Endothelial cell of umbilical vein (primary cell): ENCODE data around the gene FST. TPM values are rescaled to one million over a fixed set of nuclear protein-coding genes. Genes with fewer than 3 reads are reported as not detected.

Experiments
- BruUV-seq: library from RNA; stranded (reverse); fragments of 400-500 nt; replicated peaks from 2 replicates; lab custom pipeline; 2021; lab: Mats Ljungman, UMichigan
- CTCF ChIA-PET: fragments of 300-600, 350-600 bp; sonication (Branson Sonifier 250); formaldehyde crosslinking; loops from one replicate; lab custom pipeline; 2021; ENCODE audit warnings: antibody characterized with exemption, inconsistent platforms; lab: Charles Lee
- POLR2A ChIA-PET: fragments of 300-600, 350-600 bp; sonication (Branson Sonifier 250); formaldehyde crosslinking; loops from one replicate; lab custom pipeline; 2021; ENCODE audit warnings: antibody characterized with exemption, inconsistent platforms; lab: Charles Lee
- DNase-seq: peaks from one replicate; pipeline ENCODE4 v3.0.0-alpha.2; 2011; ENCODE audit warnings: low read depth, low spot score
- FAIRE-seq: peaks from 2 replicates; lab custom pipeline; 2011; peaks lifted over from hg19 to GRCh38; lab: Jason Lieb, UNC
- H2AFZ ChIP-seq: 2 replicates; pipeline ENCODE4 v1.6.0; 2012; ENCODE audit warnings: low read depth, low read length, control low read depth, inconsistent platforms
- H3K27ac ChIP-seq: 2 replicates; pipeline ENCODE4 v1.5.1; 2011; ENCODE audit warnings: low read depth, mild to moderate bottlenecking, control low read depth, low read length, moderate library complexity; ENCODE audit not compliant: insufficient read depth
- H3K27me3 ChIP-seq, 2 experiments: 2 replicates each; pipeline versions ENCODE4 v1.6.0 to v1.6.1; 2011; ENCODE audit warnings: low read length in 2 of 2, mixed read lengths in 1 of 2; ENCODE audit not compliant: control insufficient read depth in 2 of 2, insufficient read depth in 2 of 2
- H3K36me3 ChIP-seq, 2 experiments: 2 replicates in 1 of 2; 3 replicates in 1 of 2; pipeline ENCODE4 v1.5.1; 2011; ENCODE audit warnings: low read length in 2 of 2, mild to moderate bottlenecking in 1 of 2, moderate library complexity in 1 of 2; ENCODE audit not compliant: control insufficient read depth in 2 of 2, insufficient read depth in 2 of 2; ENCODE audit errors: extremely low read depth in 1 of 2
- H3K4me1 ChIP-seq: 3 replicates; pipeline ENCODE4 v1.5.1; 2011; ENCODE audit warnings: mild to moderate bottlenecking, low read length; ENCODE audit not compliant: control insufficient read depth, insufficient read depth; ENCODE audit errors: extremely low read depth
- H3K4me2 ChIP-seq: 2 replicates; pipeline ENCODE4 v1.6.1; 2011; ENCODE audit warnings: low read length, control low read depth, mixed read lengths; ENCODE audit not compliant: insufficient read depth
- H3K4me3 ChIP-seq, 3 experiments: fragments of 200-600 bp in 1 of 3; sonication (generic), shearing (Covaris generic) in 1 of 3; replicated peaks in 1 of 3; 2 replicates each; pipeline ENCODE4 v1.5.1; 2011 to 2016; ENCODE audit warnings: control low read depth in 3 of 3, low read length in 3 of 3, mild to moderate bottlenecking in 2 of 3, inconsistent platforms in 1 of 3, low read depth in 1 of 3, moderate library complexity in 1 of 3; ENCODE audit not compliant: insufficient read depth in 1 of 3
- H3K79me2 ChIP-seq: 2 replicates; pipeline ENCODE4 v1.6.0; 2012; ENCODE audit warnings: low read length, inconsistent platforms; ENCODE audit not compliant: control insufficient read depth, insufficient read depth
- H3K9ac ChIP-seq: replicated peaks from 2 replicates; pipeline ENCODE3; 2011; ENCODE audit warnings: low read length, control low read depth; ENCODE audit not compliant: insufficient read depth; ENCODE audit errors: extremely low read depth
- H3K9me1 ChIP-seq: replicated peaks from 3 replicates; pipeline ENCODE4 v1.6.0; 2011; ENCODE audit warnings: mild to moderate bottlenecking, low read length; ENCODE audit not compliant: control insufficient read depth, insufficient read depth; ENCODE audit errors: extremely low read depth
- H3K9me3 ChIP-seq: replicated peaks from 2 replicates; pipeline ENCODE4 v1.5.1; 2012; ENCODE audit warnings: low read length, inconsistent platforms; ENCODE audit not compliant: control insufficient read depth, insufficient read depth
- H4K20me1 ChIP-seq: replicated peaks from 2 replicates; pipeline ENCODE3; 2011; ENCODE audit warnings: mild to moderate bottlenecking, low read length; ENCODE audit not compliant: control insufficient read depth, insufficient read depth; ENCODE audit errors: extremely low read depth
- CTCF ChIP-seq, 2 donors: IDR thresholded peaks; 1 replicate in 1 of 2; 2 replicates in 1 of 2; pipeline ENCODE4 v1.5.1; 2011; ENCODE audit warnings: low read length in 2 of 2, mild to moderate bottlenecking in 2 of 2, moderate library complexity in 2 of 2, control low read depth in 1 of 2, inconsistent platforms in 1 of 2, low read depth in 1 of 2; ENCODE audit not compliant: insufficient read depth in 1 of 2; ENCODE audit errors: extremely low read depth in 1 of 2
- GATA2 ChIP-seq: IDR thresholded peaks from 2 replicates; pipeline ENCODE4 v1.7.0; 2011; ENCODE audit warnings: low read depth, mild to moderate bottlenecking, moderate library complexity, mixed read lengths, low read length; ENCODE audit not compliant: insufficient read length, insufficient read depth
- dilution Hi-C: fragments of 300-500 bp; cut with MboI; formaldehyde crosslinking; loops from one replicate; pipeline ENCODE4 v1.15.0; 2019; ENCODE audit warnings: low sequenced_read_pairs; ENCODE audit not compliant: extremely low pct_ligation_motif_present
- intact Hi-C: fragments of 100-400 bp; cut with micrococcal nuclease; formaldehyde crosslinking; loops from one replicate; pipeline ENCODE4 v1.10.0; 2022
- polyA plus RNA-seq, 4 experiments: library from polyadenylated mRNA; depleted of rRNA in 3 of 4; stranded (reverse) in 3 of 4; unstranded in 1 of 4; fragments of >200 nt; gene quantifications; 2 replicates each; pipeline versions ENCODE4 v1.2.1 to v1.2.3, GENCODE V29; 2011 to 2012; ENCODE audit warnings: missing spikeins in 1 of 4
- total RNA-seq: library from RNA; stranded (reverse); gene quantifications from 2 replicates; pipeline ENCODE4 v1.2.3, GENCODE V29; 2021

The FST gene
- total and polyA plus RNA-seq, 2 donors (not counting 3 experiments of a cell fraction or from before 2014, with no cell fraction given), result 20.8 to 46.0 TPM

GRCh38 chr5:53476531-53477480, 3.6 kb upstream of the FST start:
- H3K79me2 ChIP-seq, result no peaks in the 10 kb centered on the region
- peaks cover 20% of the 10 kb centered on the region for H3K4me1 ChIP-seq
- no peak overlapping the region for H3K4me3 ChIP-seq
- no TSS peak for BruUV-seq
- dilution Hi-C loops (no loop called here), intact Hi-C loops (loop anchor here (5.0 kb wide), 1 partner anchor 115 kb away; no protein-coding TSS in a partner anchor)
- H3K27me3 ChIP-seq, result peaks cover 4 to 26% of the 10 kb centered on the region in 2 experiments
- DNase-seq (peak; percentile 10), FAIRE-seq (no peak)
- no peak overlapping the region for H3K27ac ChIP-seq
- H3K9me3 ChIP-seq, result no peaks in the 10 kb centered on the region
- H3K9ac ChIP-seq, result no peak overlapping the region
- no peak overlapping the region for H2AFZ ChIP-seq
- TF ChIP-seq CTCF (IDR thresholded peaks at IDR 0.05; ENCODE audit: extremely low read depth in 1 of 2, insufficient read depth in 1 of 2, low read depth in 1 of 2, low read length in 2 of 2) (no peak), GATA2 (no peak)
- ChIA-PET CTCF (interaction anchor here (1.0 to 3.3 kb wide), 7 partner anchors 11 to 758 kb away, joined by 3 to 22 read pairs (median 6); no protein-coding TSS in a partner anchor), POLR2A (no interaction called here)
- H4K20me1 ChIP-seq, result no peaks in the 10 kb centered on the region
- H3K4me2 ChIP-seq, result no peak overlapping the region
- H3K36me3 ChIP-seq, result no peaks in the 10 kb centered on the region
- H3K9me1 ChIP-seq, result no peaks in the 10 kb centered on the region
